ENCODE data around the gene P2RY1.
"Not testable (repeated sequence)": the region's sequence is repeated elsewhere in the genome, so short reads cannot be mapped to it uniquely, and the experiment has no call there.

P2RY1 gene

DNA sequence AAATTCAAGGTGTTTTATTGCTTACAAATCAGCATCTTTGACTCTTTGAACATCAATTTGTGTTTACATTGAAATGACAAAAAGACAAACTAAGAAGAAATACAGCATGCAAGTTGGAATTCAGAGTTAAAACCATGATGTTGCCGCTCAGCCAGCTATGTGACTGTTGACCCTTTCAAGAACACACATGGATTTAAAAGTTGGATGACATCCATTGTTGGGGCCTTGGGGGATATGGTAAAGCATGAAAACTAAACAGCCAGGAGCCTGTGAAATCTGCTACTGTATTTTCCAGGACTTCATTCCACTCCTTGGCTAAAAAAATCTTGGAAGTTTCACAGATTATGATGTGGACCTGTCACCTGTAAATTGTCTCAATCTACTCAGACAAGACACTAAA lies 4.6 kb downstream of the P2RY1 start:
- no peak for DNase-seq

DNA sequence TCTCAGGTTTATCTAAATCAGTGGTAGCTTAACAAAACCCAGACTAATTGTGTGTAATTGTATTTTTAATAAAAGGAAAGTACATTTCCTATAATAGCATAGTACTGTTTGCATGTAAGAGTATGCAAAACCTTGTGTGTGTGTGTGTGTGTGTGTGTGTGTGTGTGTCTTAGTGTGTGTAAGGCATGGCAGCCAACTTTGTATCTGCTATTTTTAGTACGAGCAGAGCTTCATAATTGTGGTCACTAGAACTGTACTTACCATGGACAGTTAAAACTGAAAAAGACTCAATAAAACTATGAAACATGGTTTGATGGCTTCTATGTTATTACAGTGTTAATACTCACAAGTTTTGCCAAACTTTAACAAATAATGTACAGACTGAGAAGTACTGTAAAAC lies 6.2 kb downstream of the P2RY1 start:
- no peak for DNase-seq

DNA sequence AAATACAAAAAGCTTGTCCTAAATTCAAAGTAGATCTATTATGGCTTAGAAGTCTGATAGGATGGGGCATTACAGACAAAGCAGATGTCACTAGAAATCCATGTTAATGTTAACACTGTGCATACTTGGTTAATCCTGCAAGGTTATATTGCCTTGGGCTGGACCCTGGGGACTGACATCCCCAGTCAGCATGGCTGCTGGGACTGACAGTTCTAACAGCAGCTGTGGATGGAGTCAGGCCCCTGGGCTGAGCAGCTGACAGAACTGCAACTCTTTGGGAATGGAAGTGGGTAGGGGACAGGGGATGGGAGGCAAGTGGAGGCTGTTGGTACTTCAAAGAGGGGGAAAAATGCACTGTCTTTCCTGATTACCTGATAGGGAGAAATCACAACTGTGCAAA lies 7.5 kb downstream of the P2RY1 start:
- no peak for DNase-seq

DNA sequence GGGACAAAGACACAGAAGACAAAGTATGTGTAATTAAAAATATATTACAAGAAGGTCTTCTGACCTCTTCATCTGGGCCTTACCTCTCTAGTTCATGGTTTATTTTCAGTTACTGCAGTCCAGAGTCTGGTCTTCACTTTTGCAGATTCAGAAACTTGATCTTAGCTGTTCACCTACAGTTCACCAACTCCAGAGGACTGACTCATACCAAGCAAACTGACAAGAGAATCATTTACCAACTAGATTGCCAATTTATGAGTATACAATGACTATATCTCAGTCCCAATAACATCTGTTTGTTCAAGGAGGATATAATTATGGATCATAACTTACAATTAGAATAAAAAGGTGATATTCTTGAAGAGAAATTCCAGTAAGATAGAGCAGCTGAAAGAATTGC lies 9.0 kb downstream of the P2RY1 start:
- DNase-seq, result no peak

DNA sequence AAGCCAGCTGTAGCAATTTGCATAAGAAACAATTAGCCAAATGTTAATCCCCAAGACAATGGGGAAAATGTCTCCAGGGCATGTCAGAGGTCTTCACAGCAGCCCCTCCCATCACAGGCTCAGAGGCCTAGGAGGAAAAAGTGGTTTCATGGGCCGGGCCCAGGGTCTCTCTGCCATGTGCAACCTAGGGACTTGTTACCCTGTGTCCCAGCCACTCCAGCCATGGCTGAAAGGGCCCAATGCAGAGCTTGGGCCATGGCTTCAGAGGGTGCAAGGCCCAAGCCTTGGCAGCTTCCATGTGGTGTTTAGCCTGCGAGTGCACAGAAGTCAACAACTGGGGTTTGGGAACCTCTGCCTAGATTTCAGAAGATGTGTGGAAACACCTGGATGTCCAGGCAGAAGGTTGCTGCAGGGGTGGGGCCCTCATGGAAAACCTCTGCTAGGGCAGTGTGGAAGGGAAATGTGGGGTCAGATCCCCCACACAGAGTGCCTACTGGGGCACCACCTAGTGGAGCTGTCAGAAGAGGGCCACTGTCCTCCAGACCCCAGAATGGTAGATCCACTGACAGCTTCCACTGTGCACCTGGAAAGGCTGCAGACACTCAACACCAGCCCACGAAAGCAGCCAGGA lies 11.8 kb downstream of the P2RY1 start:
- not testable (repeated sequence) for DNase-seq

DNA sequence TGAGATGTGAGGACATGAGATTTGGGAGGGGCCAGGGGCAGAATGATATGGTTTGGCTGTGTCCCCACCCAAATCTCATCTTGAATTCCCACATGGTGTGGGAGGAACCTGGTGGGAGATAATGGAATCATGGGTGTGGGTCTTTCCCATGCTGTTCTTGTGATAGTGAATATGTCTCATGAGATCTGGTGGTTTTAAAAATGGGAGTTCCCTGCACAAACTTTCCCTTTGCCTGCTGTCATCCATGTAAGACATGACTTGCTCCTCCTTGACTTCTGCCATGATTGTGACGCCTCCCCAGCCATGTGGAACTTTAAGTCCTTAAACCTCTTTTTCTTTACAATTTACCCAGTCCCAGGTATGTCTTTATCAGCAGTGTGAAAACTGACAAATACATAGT lies 12.7 kb downstream of the P2RY1 start:
- DNase-seq, result not testable (repeated sequence)

DNA sequence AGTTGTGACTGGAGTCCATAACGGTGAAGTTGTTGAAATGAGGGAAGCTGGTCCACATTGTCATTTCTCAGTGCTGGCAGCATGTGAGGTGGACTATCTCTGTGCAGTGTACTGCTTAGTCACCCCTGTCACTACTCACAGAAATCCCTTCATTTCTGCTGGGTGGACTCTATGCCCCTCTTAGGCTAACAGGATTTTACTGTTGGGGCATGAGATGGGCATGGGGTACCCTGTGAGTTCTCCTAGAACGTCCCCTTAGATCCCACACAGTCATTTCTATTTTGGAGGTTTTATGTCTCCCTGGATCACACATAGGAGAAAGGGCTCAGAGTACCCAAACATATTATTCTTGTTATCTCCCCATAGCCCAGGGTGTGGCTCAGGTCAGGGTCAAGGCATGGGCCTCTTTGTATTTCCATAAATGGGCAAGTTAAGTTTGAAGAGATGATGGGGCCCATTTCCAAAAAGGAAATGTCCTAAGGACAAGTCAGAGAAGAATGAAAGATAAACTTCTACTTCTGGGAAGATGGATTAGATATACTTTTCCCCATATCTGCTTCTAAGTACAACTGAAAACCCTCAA lies 15.2 kb downstream of the P2RY1 start:
- no peak for DNase-seq

DNA sequence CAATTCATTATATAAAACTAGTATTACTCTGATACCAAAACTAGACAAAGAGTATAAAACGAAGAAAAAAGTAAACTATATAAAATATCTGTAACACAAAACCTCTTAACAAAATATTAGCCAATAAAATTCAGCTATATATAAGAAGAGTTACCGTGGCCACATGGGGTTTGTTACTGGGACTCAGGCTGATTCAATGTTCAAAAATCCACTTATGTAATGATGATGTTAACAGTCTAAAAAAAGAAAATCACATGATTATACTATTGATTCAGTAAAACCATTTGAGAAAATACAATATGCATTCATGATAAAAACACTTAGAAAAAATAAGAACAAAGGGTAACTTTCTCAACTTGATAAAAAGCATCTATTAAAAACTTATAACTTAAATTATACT lies 18.3 kb downstream of the P2RY1 start:
- no peak for DNase-seq

DNA sequence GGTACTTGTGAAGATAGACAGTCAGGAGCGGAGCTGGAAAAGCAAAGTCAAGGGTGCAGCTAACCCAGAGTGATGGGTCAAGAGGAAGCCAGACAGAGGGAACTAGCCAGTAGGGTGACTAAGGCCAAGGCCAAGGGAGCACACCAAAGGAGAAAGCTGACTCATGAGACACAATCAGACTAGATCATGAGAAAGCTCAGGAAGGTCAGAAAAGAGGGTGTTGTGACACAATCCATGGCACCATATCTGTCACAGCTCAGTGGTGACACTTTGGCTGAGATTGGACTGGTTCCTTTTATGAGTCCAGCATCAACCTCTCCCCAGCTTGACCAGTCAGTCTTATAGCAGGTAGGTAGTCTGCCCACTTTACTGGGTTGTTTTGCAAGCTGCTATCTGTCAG lies 22.2 kb downstream of the P2RY1 start:
- DNase-seq, result no peak

DNA sequence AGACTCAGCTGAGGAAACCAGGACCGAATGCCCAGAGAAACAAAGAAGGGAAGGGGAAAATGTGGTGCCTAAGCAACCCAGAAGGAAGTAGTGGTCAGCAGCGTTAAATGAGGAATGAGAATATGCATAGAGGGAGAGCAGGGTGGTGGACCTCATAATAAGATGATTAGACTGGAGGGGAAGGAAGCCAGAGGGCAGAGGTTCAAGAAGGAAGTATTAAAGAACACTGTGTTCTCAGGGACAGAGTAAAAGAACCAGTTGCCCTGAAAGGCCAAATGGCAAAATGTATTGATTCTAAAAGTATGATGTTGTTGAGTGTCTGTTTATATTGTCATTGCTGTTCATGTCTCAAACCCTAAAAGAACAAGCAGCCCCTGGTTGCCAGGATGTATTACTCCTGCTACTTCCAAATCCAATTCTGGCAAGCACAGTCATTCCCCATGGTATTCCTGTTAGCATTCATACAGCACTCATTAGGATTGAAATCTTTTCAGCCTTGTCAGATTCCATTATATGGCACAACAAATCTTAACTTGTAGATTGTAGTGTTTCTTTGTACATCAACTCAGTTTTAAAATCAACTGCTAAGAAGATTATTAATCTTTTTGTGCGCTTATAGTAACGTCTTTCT lies 23.4 kb downstream of the P2RY1 start:
- no peak for DNase-seq

DNA sequence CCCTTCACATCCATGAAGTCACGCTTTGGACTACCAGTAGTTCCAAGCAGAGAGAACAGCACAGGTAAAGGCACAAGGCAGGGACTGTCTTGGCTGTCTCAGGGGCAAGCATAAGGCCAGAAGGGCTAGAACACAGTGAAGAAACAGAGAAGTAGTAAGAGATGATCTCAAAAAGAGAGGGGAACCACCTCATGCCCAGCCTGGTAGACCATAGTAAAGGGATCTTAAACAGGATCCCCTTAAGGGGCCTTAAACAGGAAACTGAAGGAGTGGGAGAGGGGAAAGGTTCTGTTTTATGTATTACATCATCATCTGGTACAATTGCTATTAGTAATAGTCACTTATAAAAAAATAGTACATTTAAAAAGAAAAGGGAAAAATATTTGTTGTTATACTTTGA lies 25.8 kb downstream of the P2RY1 start:
- DNase-seq, result no peak

DNA sequence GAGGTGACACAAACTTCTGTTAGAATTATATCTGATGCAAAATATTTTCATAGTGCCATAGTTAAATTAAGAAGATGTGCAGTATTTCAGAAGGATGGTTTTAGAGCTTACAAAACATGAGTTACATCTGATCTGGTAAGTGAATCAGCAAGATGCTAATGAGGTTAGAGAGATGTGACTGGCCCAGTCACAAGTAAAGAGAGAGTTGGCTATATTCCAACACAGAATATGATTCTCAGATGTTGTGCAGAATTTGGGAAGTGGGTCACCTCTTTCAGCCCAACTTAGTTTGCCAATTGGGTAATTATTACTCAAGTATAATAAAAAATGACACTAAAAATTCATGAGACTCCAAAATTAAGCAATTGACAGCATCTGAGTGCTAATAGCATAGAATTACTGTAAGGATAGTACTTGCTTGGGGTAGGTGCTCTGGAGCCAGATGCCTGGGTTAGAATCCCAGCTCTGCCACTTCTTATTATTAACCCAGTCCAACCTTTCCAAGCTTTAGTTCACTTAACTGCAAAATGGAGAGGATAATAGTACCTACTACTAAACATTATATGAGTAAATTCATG lies 30.8 kb downstream of the P2RY1 start:
- no peak for DNase-seq

DNA sequence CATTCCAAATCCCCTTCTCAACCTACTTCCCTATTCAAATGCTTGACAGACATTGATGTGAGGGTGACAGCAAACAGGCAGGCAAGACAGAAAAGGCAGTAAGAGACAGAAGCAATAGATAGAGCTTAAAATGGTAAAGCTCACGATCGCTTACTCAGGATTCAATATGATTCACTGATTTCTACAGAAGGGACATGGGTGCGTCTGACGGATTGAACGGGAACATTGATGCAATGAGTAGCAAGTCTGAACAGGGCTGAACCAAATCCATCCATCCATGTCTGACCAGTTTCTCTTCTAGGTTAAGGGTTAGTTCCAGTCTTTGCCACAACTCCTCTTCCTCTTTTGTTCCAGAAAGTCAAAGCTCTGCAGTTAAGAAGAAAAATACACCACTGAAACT lies 35.1 kb downstream of the P2RY1 start:
- DNase-seq, result no peak

DNA sequence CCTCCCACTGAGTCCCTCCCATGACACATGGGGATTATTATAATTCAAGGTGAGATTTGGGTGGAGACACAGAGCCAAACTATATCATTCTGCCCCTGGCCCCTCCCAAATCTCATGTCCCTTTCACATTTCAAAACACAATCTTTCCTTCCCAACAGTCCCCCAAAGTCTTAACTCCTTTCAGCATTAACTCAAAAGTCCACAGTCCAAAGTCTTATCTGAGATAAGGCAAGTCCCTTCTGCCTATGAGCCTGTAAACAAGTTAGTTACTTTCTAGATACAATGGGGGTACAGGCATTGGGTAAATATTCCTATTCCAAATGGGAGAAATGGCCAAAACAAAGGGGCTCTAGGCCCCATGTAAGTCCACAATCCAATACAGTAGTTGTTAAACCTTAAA lies 38.4 kb downstream of the P2RY1 start:
- not testable (repeated sequence) for DNase-seq

DNA sequence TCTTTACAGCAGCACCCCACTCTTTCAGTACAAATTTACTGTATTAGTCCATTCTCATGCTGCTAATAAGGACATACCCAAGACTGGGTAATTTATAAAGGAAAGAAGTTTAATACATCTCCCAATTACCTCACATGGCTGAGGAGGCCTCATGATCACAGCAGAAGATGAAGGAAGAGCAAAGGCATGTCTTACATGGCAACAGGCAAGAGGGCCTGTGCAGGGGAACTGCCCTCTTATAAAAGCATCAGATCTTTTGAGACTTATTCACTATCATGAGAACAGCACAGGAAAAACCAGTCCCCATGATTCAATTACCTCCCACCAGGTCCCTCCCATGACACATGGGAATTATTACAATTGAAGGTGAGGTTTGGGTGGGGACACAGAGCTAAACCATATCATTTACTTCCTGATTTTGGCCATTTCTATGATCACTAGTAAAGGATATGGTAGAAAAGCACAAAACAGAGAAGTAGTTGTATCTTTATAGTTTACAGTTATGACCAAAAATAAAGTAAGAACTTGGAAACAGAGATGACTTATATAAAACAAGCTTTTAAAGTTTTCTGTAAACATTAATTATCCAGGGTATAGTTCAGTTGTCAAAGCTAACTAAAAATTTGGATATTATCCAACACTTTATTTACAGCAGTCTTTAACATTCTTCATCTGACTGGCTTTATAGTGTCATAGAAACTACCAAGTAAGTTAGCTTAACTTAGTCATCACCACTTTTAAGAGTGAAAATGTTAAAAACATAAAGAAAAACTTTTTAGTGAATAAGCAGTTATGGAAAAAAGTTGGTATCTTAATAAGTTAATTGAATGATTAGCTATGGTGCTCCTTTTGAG lies 40.2 kb downstream of the P2RY1 start:
- DNase-seq, result no peak

DNA sequence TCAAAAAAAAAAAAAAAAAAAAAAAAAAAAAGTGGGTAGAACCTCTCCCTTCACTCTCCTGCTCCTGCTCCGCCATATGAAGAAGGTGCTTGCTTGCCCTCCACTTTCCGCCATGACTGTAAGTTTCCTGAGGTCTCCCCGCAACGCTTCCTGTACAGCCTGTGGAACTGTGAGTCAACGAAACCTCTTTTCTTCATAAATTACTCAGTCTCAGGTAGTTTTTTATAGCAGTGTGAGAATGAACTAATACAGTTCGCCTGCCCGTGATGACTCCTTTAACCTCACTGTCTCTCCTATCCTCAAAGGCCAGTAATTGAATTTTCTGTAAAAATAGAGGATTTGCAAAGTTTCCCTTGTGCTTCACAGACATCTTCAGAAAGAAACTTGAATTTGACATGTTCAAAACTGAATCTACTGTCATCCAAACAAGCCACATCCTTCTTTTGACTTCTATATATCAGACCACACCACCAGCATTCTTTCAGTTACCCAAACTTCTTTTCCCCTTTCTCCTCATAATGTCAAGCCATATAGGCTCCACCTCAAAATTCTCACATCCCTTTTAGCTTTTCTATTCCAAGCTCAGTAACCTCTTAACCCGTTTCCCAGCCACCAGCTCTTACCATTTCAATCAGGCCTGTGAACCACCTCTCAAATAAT lies 44.3 kb downstream of the P2RY1 start:
- DNase-seq, result no peak

DNA sequence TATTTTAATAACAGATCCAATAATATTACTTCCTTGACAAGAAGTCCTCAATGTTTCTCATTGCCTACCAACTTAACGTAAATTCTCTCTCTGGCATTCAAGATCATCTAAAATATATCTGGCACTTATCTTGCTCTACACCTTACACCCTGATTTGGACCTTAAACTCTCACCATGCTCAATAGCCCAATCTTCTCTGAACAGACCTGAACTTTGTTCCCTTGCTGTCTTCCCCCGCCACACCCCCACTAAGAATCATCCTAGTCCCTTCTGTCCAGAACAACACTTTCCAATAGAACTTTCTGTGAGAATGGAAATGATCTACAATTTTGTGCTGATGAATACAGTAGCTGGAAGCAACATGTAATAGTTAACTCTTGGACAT lies 44.9 kb downstream of the P2RY1 start:
- DNase-seq, result no peak

DNA sequence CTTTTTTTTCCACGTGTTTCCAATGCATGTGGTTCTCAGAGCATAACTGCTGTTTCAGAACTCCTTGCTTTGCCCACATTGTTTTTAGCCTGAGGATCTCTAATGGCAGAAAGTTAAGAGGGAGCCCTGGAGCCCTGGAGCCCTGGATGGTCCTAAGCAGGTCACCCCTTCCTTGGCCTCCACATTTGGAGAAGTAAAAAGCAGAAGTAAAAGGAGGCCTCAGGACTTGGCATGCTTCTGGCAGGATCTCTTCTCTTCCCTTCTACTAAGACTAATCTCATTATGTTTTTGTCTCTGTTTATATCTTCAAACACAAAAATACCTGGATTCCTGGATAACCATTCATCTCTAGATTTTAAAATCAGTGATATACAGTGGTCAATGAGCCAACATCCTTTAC lies 50.1 kb downstream of the P2RY1 start:
- no peak for DNase-seq
